ENCODE results near the gene ERN1.

DNA sequence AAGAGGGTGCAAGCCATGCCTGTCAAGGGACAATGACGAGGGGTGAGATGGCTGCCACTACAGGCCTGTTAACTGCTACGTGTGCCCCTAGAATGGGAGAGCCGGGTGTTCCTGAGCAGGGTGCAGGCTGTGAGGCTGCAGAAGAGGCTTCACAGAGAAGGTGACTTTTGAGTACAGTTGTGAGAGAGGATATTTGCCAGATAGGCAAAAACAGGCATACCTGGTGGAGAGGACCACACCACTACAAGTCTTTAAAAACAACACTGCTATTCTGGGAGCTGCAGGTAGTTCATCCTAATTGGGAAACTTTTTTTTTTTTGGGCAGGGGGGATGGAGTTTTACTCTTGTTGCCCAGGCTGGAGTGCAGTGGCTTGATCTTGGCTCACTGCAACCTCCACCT lies 58.8 kb downstream of the ERN1 start:
- no peak for TF ChIP-seq CTCF (conservative IDR thresholded peaks at IDR 0.05; ENCODE audit: low read depth, low read length)
- TF ChIP-seq EZH2 (IDR thresholded peaks at IDR 0.05; ENCODE audit: low read length, unreplicated experiment), result no peak
- no peak for TF ChIP-seq EZH2phosphoT487 (IDR thresholded peaks at IDR 0.05; ENCODE audit: borderline replicate concordance, low read length)

Data from PC-3 (cell line).